OCI-LY1 (cell line): Measurements from ENCODE around the gene PTPN6.

Experiments used
- H2AFZ ChIP-seq: fragments of 200-600 bp; sonication (generic), shearing (Covaris generic); 2 replicates; pipeline ENCODE4 v1.6.0; 2014; ENCODE audit warnings: antibody characterized with exemption, mild to moderate bottlenecking, low read length
- H3F3A ChIP-seq: fragments of 200-600 bp; sonication (generic), shearing (Covaris generic); 2 replicates; pipeline ENCODE4 v1.6.0; 2014; ENCODE audit warnings: mild to moderate bottlenecking, antibody characterized with exemption, low read length, moderate library complexity; ENCODE audit not compliant: insufficient read depth
- H3K27ac ChIP-seq: fragments of 200-600 bp; sonication (generic); 2 replicates; pipeline ENCODE4 v1.5.1; 2014; ENCODE audit warnings: low read length, mixed run types, mild to moderate bottlenecking, low read depth; ENCODE audit not compliant: poor library complexity, severe bottlenecking
- H3K27me3 ChIP-seq: fragments of 200-600 bp; sonication (generic); 2 replicates; pipeline ENCODE4 v1.6.0; 2014; ENCODE audit warnings: antibody characterized with exemption, mild to moderate bottlenecking, low read length, moderate library complexity; ENCODE audit not compliant: insufficient read depth
- H3K36me3 ChIP-seq: fragments of 200-600 bp; sonication (generic); 2 replicates; pipeline ENCODE4 v1.6.1; 2014; ENCODE audit warnings: mild to moderate bottlenecking, antibody characterized with exemption, low read length, moderate library complexity, mixed read lengths; ENCODE audit not compliant: insufficient read depth
- H3K4me1 ChIP-seq: fragments of 200-600 bp; sonication (generic); 2 replicates; pipeline ENCODE4 v1.5.1; 2014; ENCODE audit warnings: mild to moderate bottlenecking, low read length, moderate library complexity; ENCODE audit not compliant: insufficient read depth, severe bottlenecking
- H3K4me2 ChIP-seq: fragments of 200-600 bp; sonication (generic), shearing (Covaris generic); 2 replicates; pipeline ENCODE4 v1.6.1; 2014; ENCODE audit warnings: low read length
- H3K4me3 ChIP-seq: fragments of 200-600 bp; sonication (generic); 2 replicates; pipeline ENCODE4 v1.5.1; 2014; ENCODE audit warnings: low read length, low read depth, mild to moderate bottlenecking, mixed read lengths; ENCODE audit not compliant: poor library complexity, severe bottlenecking
- H3K79me2 ChIP-seq: fragments of 200-600 bp; shearing (Covaris generic); 2 replicates; pipeline ENCODE4 v1.6.1; 2016; ENCODE audit warnings: mixed run types, low read length, mixed read lengths; ENCODE audit not compliant: insufficient read depth
- H3K9ac ChIP-seq: fragments of 200-600 bp; sonication (generic), shearing (Covaris generic); 2 replicates; pipeline ENCODE4 v1.6.1; 2014; ENCODE audit warnings: mild to moderate bottlenecking, low read length, mixed read lengths
- H3K9me2 ChIP-seq: fragments of 200-600 bp; sonication (generic), shearing (Covaris generic); 2 replicates; pipeline ENCODE4 v1.6.1; 2014; ENCODE audit warnings: low read depth, mild to moderate bottlenecking, low read length, mixed read lengths
- H3K9me3 ChIP-seq: fragments of 200-600 bp; shearing (Covaris generic); 2 replicates; pipeline ENCODE4 v1.6.1; 2014; ENCODE audit warnings: low read length, mixed read lengths
- H4K20me1 ChIP-seq: fragments of 200-600 bp; sonication (generic), shearing (Covaris generic); 2 replicates; pipeline ENCODE4 v1.6.0; 2016; ENCODE audit warnings: mild to moderate bottlenecking, low read length; ENCODE audit not compliant: insufficient read depth
- EZH2 ChIP-seq: fragments of 200-600 bp; sonication (generic), shearing (Covaris generic); IDR thresholded peaks from 2 replicates; pipeline ENCODE4 v1.8.0; 2017; ENCODE audit warnings: borderline replicate concordance, mixed run types, mild to moderate bottlenecking, antibody characterized with exemption, low read length, moderate library complexity, mixed read lengths
- TF ChIP-seq, protein P1 (sequence below): fragments of 200-600 bp; sonication (generic), shearing (Covaris generic); IDR thresholded peaks from 2 replicates; pipeline ENCODE4 v1.5.1; 2017; ENCODE audit warnings: mild to moderate bottlenecking, antibody characterized with exemption, low read length, moderate library complexity, mixed read lengths

PTPN6 gene

GRCh38 chr12:6928022-6928702 lies 23.0 kb upstream of the PTPN6 start:
- Histone ChIP-seq H2AFZ (no peak overlapping the region), H3K4me3 (peak overlapping the region; percentile 12), H3K27ac (no peak overlapping the region), H3K36me3 (no peaks in the 10 kb centered on the region), H3K79me2 (no peaks in the 10 kb centered on the region), H3F3A (no peaks in the 10 kb centered on the region), H3K9me3 (no peaks in the 10 kb centered on the region), H3K27me3 (peaks cover 15% of the 10 kb centered on the region; the same call in 1 of the 2 replicates), H3K9me2 (no peaks in the 10 kb centered on the region), H4K20me1 (no peaks in the 10 kb centered on the region), H3K9ac (no peak overlapping the region), H3K4me1 (peaks cover 4% of the 10 kb centered on the region), H3K4me2 (no peak overlapping the region)
- TF ChIP-seq EZH2, result no peak
- TF ChIP-seq, protein P1, sequence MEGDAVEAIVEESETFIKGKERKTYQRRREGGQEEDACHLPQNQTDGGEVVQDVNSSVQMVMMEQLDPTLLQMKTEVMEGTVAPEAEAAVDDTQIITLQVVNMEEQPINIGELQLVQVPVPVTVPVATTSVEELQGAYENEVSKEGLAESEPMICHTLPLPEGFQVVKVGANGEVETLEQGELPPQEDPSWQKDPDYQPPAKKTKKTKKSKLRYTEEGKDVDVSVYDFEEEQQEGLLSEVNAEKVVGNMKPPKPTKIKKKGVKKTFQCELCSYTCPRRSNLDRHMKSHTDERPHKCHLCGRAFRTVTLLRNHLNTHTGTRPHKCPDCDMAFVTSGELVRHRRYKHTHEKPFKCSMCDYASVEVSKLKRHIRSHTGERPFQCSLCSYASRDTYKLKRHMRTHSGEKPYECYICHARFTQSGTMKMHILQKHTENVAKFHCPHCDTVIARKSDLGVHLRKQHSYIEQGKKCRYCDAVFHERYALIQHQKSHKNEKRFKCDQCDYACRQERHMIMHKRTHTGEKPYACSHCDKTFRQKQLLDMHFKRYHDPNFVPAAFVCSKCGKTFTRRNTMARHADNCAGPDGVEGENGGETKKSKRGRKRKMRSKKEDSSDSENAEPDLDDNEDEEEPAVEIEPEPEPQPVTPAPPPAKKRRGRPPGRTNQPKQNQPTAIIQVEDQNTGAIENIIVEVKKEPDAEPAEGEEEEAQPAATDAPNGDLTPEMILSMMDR, result no peak

GRCh38 chr12:6928703-6929407 lies 22.3 kb upstream of the PTPN6 start:
- no peaks in the 10 kb centered on the region for H3F3A ChIP-seq
- H3K9ac ChIP-seq, result no peak overlapping the region
- H4K20me1 ChIP-seq, result no peaks in the 10 kb centered on the region
- H3K9me3 ChIP-seq, result no peaks in the 10 kb centered on the region
- H3K36me3 ChIP-seq, result peaks cover 3% of the 10 kb centered on the region; the same call in 1 of the 2 replicates
- peaks cover 4% of the 10 kb centered on the region for H3K4me1 ChIP-seq
- TF ChIP-seq, protein P1, result no peak
- TF ChIP-seq EZH2, result no peak
- H3K4me2 ChIP-seq, result no peak overlapping the region
- no peak overlapping the region for H3K4me3 ChIP-seq
- H3K9me2 ChIP-seq, result no peaks in the 10 kb centered on the region
- no peaks in the 10 kb centered on the region for H3K79me2 ChIP-seq
- H3K27ac ChIP-seq, result no peak overlapping the region
- peaks cover 15% of the 10 kb centered on the region; the same call in 1 of the 2 replicates for H3K27me3 ChIP-seq
- no peak overlapping the region for H2AFZ ChIP-seq

DNA sequence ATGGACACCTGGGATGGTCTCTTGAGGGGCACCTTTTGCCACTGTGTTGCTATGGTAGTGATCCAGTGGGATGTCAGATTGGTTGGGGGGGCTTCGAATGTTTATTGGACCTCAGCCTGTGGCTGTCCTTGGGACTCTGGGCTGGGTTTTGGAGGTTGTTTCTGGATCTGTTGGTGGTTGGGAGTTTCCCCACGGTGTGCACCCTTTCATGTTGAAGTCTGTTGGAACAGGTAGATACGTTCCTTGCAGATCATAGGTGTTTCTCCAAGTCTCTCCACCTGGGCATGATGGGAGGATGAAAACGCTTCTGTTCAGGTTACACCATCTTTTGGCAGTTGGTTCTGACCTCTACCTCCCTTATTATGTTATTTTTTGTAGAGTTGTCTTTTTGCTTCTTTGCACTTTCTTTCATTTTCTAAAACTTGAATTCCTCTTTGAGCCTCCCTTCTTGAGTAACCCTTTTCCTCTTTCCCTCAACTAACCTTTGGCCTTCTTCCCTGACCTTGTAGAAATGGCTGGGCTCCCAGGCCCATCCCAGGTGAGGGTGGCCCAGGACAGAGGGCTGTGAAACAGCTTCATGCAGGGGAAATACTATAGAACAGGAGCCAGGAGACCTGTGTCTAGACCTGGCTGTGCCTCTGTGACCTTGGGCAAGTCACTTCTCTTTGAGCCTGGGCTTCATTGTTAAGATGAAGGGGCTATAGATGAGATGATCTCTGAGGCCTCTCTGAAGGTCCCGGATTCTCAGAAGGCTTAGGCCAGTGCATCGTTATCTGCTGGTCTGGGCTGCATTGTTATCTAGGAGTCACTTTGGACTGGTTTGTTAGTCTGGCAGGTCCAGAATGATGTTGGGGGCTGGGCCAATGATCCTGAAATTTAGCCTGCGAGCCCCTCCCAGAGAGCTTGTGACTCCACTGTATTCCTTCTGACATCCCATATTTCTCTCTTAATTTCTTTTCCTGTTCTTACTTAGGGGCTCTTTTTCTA lies 21.4 kb upstream of the PTPN6 start:
- no peak overlapping the region for H3K9ac ChIP-seq
- H3K9me2 ChIP-seq, result no peaks in the 10 kb centered on the region
- H3K4me1 ChIP-seq, result peaks cover 4% of the 10 kb centered on the region
- H3K27me3 ChIP-seq, result peaks cover 15% of the 10 kb centered on the region; the same call in 1 of the 2 replicates
- no peak overlapping the region for H2AFZ ChIP-seq
- H3K79me2 ChIP-seq, result no peaks in the 10 kb centered on the region
- TF ChIP-seq EZH2, result no peak
- TF ChIP-seq, protein P1, result no peak
- no peaks in the 10 kb centered on the region for H3F3A ChIP-seq
- H3K4me2 ChIP-seq, result no peak overlapping the region
- no peak overlapping the region for H3K27ac ChIP-seq
- H3K4me3 ChIP-seq, result no peak overlapping the region
- peaks cover 3% of the 10 kb centered on the region; the same call in 1 of the 2 replicates for H3K36me3 ChIP-seq
- H3K9me3 ChIP-seq, result no peaks in the 10 kb centered on the region
- H4K20me1 ChIP-seq, result no peaks in the 10 kb centered on the region
